SK-N-SH (cell line): ENCODE data around the gene ADAD2. TPM values are rescaled to one million over a fixed set of nuclear protein-coding genes. Genes with fewer than 3 reads are reported as not detected.
"Not testable (repeated sequence)": the region's sequence is repeated elsewhere in the genome, so short reads cannot be mapped to it uniquely, and the experiment has no call there.

Source experiments
- CTCF ChIA-PET: fragments of 300-600, 350-600 bp; formaldehyde crosslinking; extraction: SDS; loops from one replicate; lab custom pipeline; 2021; lab: Yijun Ruan, JAX
- POLR2A ChIA-PET: fragments of 350-600 bp; sonication (Branson Sonifier 250); formaldehyde crosslinking; extraction: SDS; loops from one replicate; lab custom pipeline; 2020; ENCODE audit warnings: antibody characterized with exemption, inconsistent platforms; lab: Yijun Ruan, JAX
- DNase-seq: peaks from one replicate; pipeline ENCODE4 v3.0.0; 2012
- H2AFZ ChIP-seq: fragments of 200-600 bp; sonication (generic); 2 replicates; pipeline ENCODE4 v1.8.1; 2016; ENCODE audit warnings: antibody characterized with exemption, mild to moderate bottlenecking, low read depth
- H3F3A ChIP-seq: fragments of 200-600 bp; sonication (generic); replicated peaks from 2 replicates; pipeline ENCODE3; 2016; ENCODE audit warnings: antibody characterized with exemption, mild to moderate bottlenecking; ENCODE audit not compliant: insufficient read depth
- H3K27ac ChIP-seq, 2 experiments: fragments of 200-500 bp in 1 of 2; fragments of 200-600 bp in 1 of 2; sonication (Bioruptor generic) in 1 of 2; sonication (generic), shearing (Covaris generic) in 1 of 2; 2 replicates each; pipeline versions ENCODE4 v1.5.1 to v1.6.1; 2014 to 2016; ENCODE audit warnings: low read depth in 2 of 2, inconsistent platforms in 1 of 2, low read length in 1 of 2, mild to moderate bottlenecking in 1 of 2, mixed read lengths in 1 of 2
- H3K27me3 ChIP-seq: fragments of 200-600 bp; sonication (generic), shearing (Covaris generic); 2 replicates; pipeline ENCODE4 v1.6.1; 2016; ENCODE audit warnings: mixed run types; ENCODE audit not compliant: insufficient read depth
- H3K36me3 ChIP-seq, 2 experiments: fragments of 200-500 bp in 1 of 2; fragments of 200-600 bp in 1 of 2; sonication (Bioruptor generic) in 1 of 2; sonication (generic) in 1 of 2; replicated peaks in 1 of 2; 2 replicates each; pipeline versions ENCODE3 to v1.5.1; 2014 to 2016; ENCODE audit warnings: low read length in 1 of 2, mild to moderate bottlenecking in 1 of 2; ENCODE audit not compliant: insufficient read depth in 2 of 2, control insufficient read depth in 1 of 2
- H3K4me1 ChIP-seq, 2 experiments: fragments of 200-500 bp in 1 of 2; fragments of 200-600 bp in 1 of 2; sonication (Bioruptor generic) in 1 of 2; sonication (generic), shearing (Covaris generic) in 1 of 2; 2 replicates each; pipeline versions ENCODE4 v1.5.1 to v1.6.1; 2014 to 2016; ENCODE audit warnings: low read depth in 1 of 2, low read length in 1 of 2, mixed run types in 1 of 2; ENCODE audit not compliant: insufficient read depth in 2 of 2, control insufficient read depth in 1 of 2
- H3K4me2 ChIP-seq: fragments of 200-600 bp; sonication (generic), shearing (Covaris generic); 2 replicates; pipeline ENCODE4 v1.6.1; 2017; ENCODE audit warnings: mixed run types
- H3K4me3 ChIP-seq, 2 experiments: fragments of 200-500 bp in 1 of 2; fragments of 200-600 bp in 1 of 2; sonication (Bioruptor generic) in 1 of 2; sonication (generic), shearing (Covaris generic) in 1 of 2; 2 replicates each; pipeline versions ENCODE4 v1.5.1 to v1.8.1; 2014 to 2016; ENCODE audit warnings: low read depth in 2 of 2, inconsistent platforms in 1 of 2, low read length in 1 of 2, mild to moderate bottlenecking in 1 of 2, mixed read lengths in 1 of 2, moderate library complexity in 1 of 2
- H3K79me2 ChIP-seq: fragments of 200-600 bp; sonication (generic); 2 replicates; pipeline ENCODE4 v1.8.1; 2017; ENCODE audit warnings: mild to moderate bottlenecking; ENCODE audit not compliant: insufficient read depth
- H3K9ac ChIP-seq: fragments of 200-600 bp; sonication (generic); 2 replicates; pipeline ENCODE4 v1.6.1; 2017; ENCODE audit warnings: mixed run types
- H3K9me2 ChIP-seq: fragments of 200-600 bp; sonication (generic); 2 replicates; pipeline ENCODE4 v1.6.1; 2017; ENCODE audit warnings: mixed run types
- H3K9me3 ChIP-seq: fragments of 200-600 bp; sonication (generic); 2 replicates; pipeline ENCODE4 v1.6.1; 2017; ENCODE audit warnings: mixed run types, mild to moderate bottlenecking, moderate library complexity
- H4K20me1 ChIP-seq: fragments of 200-600 bp; sonication (generic); 2 replicates; pipeline ENCODE4 v1.6.1; 2017; ENCODE audit warnings: mild to moderate bottlenecking, mixed run types; ENCODE audit not compliant: insufficient read depth
- CHD2 ChIP-seq: fragments of 150-350 bp; IDR thresholded peaks from 2 replicates; pipeline ENCODE4 v1.6.1; 2018; ENCODE audit warnings: low read length; ENCODE audit not compliant: partially characterized antibody
- FOSL2 ChIP-seq: IDR thresholded peaks from 2 replicates; pipeline ENCODE4 v1.4.0; 2012; ENCODE audit warnings: low read depth, mild to moderate bottlenecking, moderate library complexity, borderline replicate concordance
- FOXM1 ChIP-seq: IDR thresholded peaks from 2 replicates; pipeline ENCODE4 v1.4.0; 2012; ENCODE audit warnings: low read depth, mild to moderate bottlenecking
- GABPA ChIP-seq: IDR thresholded peaks from 2 replicates; pipeline ENCODE4 v1.4.0; 2012; ENCODE audit warnings: low read depth, mild to moderate bottlenecking
- SIN3A ChIP-seq: IDR thresholded peaks from 2 replicates; pipeline ENCODE4 v1.6.1; 2012; ENCODE audit warnings: low read depth, mild to moderate bottlenecking, low read length, moderate library complexity, borderline replicate concordance
- TCF12 ChIP-seq: IDR thresholded peaks from 2 replicates; pipeline ENCODE4 v1.4.0; 2012
- TEAD4 ChIP-seq: IDR thresholded peaks from 2 replicates; pipeline ENCODE4 v1.4.0; 2012; ENCODE audit warnings: mild to moderate bottlenecking, borderline replicate concordance; ENCODE audit not compliant: insufficient read depth
- YY1 ChIP-seq: IDR thresholded peaks from 2 replicates; pipeline ENCODE4 v1.4.0; 2012; ENCODE audit warnings: low read depth, mild to moderate bottlenecking
- WGBS: methylation state at CpG from one replicate; pipeline ENCODE4 v1.1.6; 2017; ENCODE audit warnings: low lambda C conversion rate; 5-methylcytosine and 5-hydroxymethylcytosine counted together
- polyA plus RNA-seq, 3 experiments: library from polyadenylated mRNA; depleted of rRNA; stranded (reverse); fragments of >200 nt; gene quantifications; 2 replicates each; pipeline ENCODE4 v1.2.3, GENCODE V29; 2012
- TF ChIP-seq, protein P1 (sequence below): IDR thresholded peaks from 2 replicates; pipeline ENCODE4 v1.4.0; 2012; ENCODE audit warnings: low read depth, borderline replicate concordance
- TF ChIP-seq, protein P2 (sequence below): IDR thresholded peaks from 2 replicates; pipeline ENCODE4 v1.4.0; 2012; ENCODE audit warnings: low read depth

ADAD2 gene
- polyA plus RNA-seq, 1 of the 3 experiments (the other 2 are of a cell fraction): not detected

DNA sequence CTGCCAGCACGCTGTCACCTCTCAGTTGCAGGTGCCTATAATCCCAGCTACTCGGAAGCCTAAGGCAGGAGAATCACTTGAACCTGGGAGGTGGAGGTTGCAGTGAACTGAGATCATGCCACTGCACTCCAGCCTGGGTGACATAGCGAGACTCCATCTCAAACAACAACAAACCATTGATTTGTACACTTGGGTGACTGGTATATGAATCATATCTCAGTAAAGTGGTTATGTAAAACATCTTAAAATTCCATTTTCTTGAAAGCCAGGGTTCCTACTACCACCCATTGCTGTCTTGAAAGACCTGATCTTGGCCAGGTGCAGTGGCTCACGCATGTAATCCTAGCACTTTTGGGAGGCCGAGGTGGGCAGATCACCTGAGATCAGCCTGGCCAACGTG, 14.2 kb downstream of the ADAD2 start:
- H3K4me3 ChIP-seq, H3K9me2 ChIP-seq, H4K20me1 ChIP-seq, H3K9me3 ChIP-seq, H3F3A ChIP-seq, H3K36me3 ChIP-seq, POLR2A ChIA-PET, H3K4me2 ChIP-seq, H2AFZ ChIP-seq, DNase-seq, CTCF ChIA-PET, H3K27ac ChIP-seq, H3K27me3 ChIP-seq, H3K4me1 ChIP-seq, H3K9ac ChIP-seq, H3K79me2 ChIP-seq: not testable (repeated sequence)
- 0 out of 2 replicates have a peak, but pooled peaks have one; percentile 11 for TF ChIP-seq FOSL2
- WGBS: 73% methylated on average over 6 of the region's 6 CpGs

DNA sequence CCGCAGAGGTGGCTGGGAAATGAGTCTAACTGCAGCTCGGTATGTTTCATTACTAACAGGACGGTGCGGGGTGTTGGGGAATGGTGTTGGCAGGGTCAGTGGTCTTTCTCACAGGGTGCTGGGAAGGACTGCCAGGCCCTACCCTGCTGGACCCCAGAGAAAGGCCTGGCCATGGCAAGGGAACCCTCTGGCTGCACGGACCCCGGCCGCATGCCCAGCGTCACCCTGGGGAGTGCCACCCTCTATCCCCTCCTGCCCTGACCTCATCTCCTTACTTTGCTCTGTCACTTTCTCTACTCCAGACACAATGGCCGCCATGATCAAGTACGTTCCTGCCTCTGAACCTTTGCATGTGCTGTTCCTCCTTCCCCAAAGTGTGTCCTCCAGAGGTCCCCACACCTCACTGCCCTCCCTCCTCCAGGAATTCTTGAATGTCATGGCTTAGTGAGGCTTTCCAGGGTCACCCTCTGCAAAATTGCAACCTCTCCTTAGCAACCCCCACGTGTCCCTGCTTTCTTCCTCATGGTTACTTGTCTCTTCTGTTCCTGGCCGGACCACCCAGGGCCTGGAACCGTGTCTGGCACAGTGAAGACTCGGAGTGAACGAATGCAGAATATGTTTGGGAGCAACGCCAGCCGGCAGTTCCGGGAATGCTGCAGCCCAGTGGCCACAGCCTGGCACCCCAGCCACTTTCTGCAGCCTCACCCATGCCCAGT, 15.2 kb downstream of the ADAD2 start:
- ChIA-PET POLR2A (no interaction called here), CTCF (no interaction called here)
- Histone ChIP-seq H3K79me2 (no peaks in the 10 kb centered on the region), H3K4me1 (no peaks in the 10 kb centered on the region; a peak in 1 of 4 replicates), H3K27me3 (no peaks in the 10 kb centered on the region), H4K20me1 (no peaks in the 10 kb centered on the region), H3K36me3 (no peaks in the 10 kb centered on the region), H3K4me2 (no peak overlapping the region), H3K9ac (no peak overlapping the region), H3K27ac (no peak overlapping the region), H3K9me2 (no peaks in the 10 kb centered on the region), H2AFZ (no peak overlapping the region), H3K9me3 (no peaks in the 10 kb centered on the region), H3F3A (no peaks in the 10 kb centered on the region), H3K4me3 (no peak overlapping the region)
- WGBS: 74% methylated on average over 17 of the region's 18 CpGs
- TF ChIP-seq TEAD4: no peak
- TF ChIP-seq CHD2: no peak
- TF ChIP-seq, protein P1, sequence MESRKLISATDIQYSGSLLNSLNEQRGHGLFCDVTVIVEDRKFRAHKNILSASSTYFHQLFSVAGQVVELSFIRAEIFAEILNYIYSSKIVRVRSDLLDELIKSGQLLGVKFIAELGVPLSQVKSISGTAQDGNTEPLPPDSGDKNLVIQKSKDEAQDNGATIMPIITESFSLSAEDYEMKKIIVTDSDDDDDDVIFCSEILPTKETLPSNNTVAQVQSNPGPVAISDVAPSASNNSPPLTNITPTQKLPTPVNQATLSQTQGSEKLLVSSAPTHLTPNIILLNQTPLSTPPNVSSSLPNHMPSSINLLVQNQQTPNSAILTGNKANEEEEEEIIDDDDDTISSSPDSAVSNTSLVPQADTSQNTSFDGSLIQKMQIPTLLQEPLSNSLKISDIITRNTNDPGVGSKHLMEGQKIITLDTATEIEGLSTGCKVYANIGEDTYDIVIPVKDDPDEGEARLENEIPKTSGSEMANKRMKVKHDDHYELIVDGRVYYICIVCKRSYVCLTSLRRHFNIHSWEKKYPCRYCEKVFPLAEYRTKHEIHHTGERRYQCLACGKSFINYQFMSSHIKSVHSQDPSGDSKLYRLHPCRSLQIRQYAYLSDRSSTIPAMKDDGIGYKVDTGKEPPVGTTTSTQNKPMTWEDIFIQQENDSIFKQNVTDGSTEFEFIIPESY: no peak
- TF ChIP-seq TCF12: no peak
- no peak for DNase-seq

DNA sequence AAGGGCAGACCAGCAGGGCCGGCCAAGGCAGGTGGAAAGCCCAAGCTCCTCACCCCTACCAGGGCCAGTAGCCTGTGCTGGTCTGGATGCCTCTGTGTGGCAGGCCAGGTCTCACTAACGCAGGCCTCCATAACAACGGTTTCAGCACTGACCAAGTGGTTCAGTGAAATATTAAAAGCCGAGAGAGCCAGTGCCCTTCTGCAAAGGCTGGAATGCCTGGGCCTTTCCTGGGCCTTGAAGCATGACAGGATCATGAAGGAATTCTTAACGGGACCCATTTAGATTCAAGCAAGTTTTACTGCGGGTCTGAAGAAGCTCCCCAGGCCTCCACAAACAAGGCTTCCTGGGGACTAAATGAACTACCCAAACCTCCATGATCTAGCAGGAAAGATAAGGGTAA, 16.3 kb downstream of the ADAD2 start:
- no peak overlapping the region for H3K4me3 ChIP-seq
- no peak overlapping the region for H3K27ac ChIP-seq
- no peaks in the 10 kb centered on the region for H3K9me3 ChIP-seq
- no peak overlapping the region for H2AFZ ChIP-seq
- DNase-seq: no peak
- H4K20me1 ChIP-seq: no peaks in the 10 kb centered on the region
- ChIA-PET CTCF (interaction anchor here (1.9 kb wide), 1 partner anchor 20 kb away, joined by 7 read pairs; the partner anchor contains the start of gene TAF1C), POLR2A (no interaction called here)
- 71% methylated on average over 6 of the region's 6 CpGs for WGBS
- no peak overlapping the region for H3K4me2 ChIP-seq
- no peaks in the 10 kb centered on the region for H3K36me3 ChIP-seq
- H3K9ac ChIP-seq: no peak overlapping the region
- H3F3A ChIP-seq: no peaks in the 10 kb centered on the region
- no peaks in the 10 kb centered on the region for H3K9me2 ChIP-seq
- no peaks in the 10 kb centered on the region; a peak in 1 of 4 replicates for H3K4me1 ChIP-seq
- no peaks in the 10 kb centered on the region for H3K79me2 ChIP-seq
- H3K27me3 ChIP-seq: no peaks in the 10 kb centered on the region
- TF ChIP-seq YY1 (no peak), SIN3A (no peak), GABPA (no peak), FOXM1 (no peak)
- TF ChIP-seq, protein P2, sequence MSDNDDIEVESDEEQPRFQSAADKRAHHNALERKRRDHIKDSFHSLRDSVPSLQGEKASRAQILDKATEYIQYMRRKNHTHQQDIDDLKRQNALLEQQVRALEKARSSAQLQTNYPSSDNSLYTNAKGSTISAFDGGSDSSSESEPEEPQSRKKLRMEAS: no peak
